HG02884 (cell line): ENCODE results near the gene CCDC69.
"Not testable (repeated sequence)": the region's sequence is repeated elsewhere in the genome, so short reads cannot be mapped to it uniquely, and the experiment has no call there.

ENCODE experiments used
- ATAC-seq: cut with Tn5 transposase; IDR thresholded peaks from one replicate; pipeline ENCODE4 v1.9.1; 2021; ENCODE audit warnings: mild to moderate bottlenecking, moderate library complexity; ENCODE audit not compliant: unreplicated experiment

Gene CCDC69

DNA sequence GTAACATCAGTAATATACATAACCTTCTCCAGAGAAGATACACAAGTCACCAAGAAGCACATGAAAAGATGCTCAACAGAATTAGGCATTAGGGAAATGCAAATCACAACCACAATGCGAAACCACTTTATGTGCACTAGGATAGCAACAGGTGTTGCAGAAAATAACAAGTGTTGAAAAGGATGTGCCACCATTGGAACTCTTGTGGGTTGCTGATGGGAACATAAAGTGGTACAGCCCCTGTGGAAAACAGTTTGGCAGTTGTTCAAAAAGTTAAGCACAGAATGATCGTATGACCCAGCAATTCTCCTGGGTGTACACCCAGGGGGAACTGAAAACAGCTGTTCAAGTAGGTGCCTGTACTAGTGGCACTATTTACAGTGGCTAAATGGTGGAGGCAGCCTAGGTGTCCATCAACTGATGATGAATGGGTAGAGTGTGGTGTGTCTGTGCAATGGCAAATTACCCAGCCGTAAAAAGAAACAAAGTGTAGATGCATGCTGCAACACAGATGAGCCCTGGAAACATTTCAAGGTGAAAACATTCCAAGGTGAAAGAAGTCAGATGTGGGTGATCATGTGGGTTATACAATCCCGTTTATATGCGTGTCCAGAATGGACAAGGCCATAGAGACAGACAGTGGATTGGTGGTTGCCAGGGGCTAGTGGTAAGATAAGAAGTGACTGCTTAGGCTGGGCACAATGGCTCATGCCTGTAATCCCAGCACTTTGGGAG lies 27.2 kb downstream of the CCDC69 start:
- ATAC-seq = peak; percentile 90

DNA sequence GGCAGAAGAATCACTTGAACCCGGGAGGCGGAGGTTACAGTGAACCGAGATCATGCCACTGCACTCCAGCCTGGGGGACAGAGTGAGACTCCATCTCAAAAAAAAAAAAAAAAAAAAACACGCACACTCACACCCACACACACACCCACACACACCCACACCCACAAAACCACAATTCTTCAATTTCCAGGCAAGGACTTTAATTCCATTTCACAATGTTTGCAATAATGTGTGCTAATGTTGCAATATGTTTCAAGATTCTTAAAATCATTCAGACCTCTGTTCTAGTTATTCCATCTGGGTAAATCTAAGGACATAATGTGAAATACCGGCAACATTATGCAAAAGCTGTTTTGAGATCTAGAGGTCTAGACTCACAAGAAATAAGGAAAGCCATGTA lies 28.3 kb downstream of the CCDC69 start:
- ATAC-seq = no peak

DNA sequence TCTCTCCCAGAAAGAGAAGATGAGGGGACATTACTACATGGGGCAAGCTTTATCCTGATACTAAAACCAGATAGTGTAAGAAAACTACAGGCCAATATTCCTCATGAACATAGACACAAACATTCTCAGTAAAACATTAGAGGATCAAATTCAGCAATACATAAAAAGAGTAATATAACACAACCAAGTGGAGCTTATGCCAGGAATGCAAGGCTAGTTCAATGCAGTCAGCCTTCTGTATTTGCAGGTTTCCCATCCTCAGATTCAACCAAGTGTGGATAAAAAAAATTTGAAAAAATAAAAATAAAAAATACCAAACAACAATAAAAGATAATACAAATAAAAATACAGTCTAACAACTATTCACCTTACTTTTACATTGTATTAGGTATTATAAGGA lies 31.3 kb downstream of the CCDC69 start:
- ATAC-seq = no peak

DNA sequence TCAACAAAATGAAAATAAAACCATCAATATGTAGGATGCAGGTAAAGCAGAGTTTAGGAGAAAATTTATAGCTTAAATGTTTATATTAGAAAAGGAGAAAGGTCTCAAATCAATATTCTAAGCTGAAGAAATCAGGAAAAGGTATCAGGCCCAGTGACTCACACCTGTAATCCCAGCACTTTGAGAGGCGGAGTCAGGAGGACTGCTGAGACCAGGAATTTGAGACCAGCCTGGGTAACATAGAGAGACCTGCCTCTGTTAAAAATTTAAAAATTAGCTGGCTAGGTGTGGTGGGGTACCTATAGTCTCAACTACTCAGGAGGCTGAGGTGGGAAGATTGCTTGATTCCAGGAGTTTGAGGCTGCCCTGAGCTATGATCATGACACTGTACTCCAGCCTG lies 32.2 kb downstream of the CCDC69 start:
- no peak for ATAC-seq

DNA sequence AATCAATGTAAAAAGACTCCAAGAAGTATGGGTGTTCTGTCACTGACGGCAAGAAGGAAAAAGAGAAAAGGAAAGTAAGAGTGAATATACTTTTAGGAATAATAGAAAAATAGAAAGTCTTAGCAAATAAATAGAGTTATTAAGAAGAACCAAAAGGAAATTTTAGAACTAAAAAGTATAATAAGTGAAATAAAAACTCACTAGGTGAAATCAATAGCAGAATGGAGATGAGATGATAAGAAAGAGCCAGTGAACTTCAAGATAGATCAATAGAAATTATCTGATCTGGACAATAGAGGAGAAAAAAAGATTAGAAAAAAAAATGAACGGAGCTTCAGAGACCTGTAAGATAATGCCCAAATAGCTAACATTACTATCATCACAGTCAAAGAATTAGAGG lies 34.7 kb downstream of the CCDC69 start:
- ATAC-seq = no peak

DNA sequence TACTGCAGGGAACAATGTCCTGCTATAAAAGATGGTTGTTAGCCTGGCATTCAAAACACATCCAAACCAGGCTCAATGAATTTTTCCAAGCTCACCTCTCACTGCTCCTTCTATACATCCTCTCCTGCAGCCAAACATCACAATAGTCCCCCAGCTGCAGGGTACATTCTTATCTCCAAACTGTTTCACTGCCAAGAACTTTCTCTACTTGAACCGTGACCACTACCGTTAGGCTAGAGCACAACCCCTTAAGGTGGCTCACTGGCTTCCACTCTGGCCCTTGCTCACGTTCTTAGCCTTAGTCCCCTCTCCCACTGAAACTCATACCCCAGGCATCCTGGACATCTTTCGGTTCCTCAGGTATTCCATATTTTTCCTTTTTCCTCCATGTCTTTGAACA lies 37.4 kb downstream of the CCDC69 start:
- no peak for ATAC-seq

DNA sequence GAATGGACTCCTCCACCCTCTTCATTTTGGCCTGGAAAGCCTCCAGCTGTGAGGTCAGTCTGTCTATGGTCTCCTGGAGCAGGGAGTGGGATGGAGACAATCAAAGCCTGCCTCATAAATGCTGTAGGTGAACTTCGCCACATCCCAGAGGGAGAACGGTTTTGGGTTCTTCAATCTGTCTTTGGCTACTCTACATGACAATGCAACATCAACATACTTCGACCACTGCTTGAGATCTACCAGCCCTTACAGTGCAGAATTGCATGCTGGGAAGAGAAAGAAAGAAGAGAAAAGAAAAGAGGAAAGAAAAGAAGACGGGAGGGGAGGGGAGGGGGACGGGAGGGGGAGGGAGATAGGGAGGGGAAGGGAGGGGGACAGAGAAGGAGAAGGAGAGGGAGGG lies 37.8 kb downstream of the CCDC69 start:
- no peak for ATAC-seq

DNA sequence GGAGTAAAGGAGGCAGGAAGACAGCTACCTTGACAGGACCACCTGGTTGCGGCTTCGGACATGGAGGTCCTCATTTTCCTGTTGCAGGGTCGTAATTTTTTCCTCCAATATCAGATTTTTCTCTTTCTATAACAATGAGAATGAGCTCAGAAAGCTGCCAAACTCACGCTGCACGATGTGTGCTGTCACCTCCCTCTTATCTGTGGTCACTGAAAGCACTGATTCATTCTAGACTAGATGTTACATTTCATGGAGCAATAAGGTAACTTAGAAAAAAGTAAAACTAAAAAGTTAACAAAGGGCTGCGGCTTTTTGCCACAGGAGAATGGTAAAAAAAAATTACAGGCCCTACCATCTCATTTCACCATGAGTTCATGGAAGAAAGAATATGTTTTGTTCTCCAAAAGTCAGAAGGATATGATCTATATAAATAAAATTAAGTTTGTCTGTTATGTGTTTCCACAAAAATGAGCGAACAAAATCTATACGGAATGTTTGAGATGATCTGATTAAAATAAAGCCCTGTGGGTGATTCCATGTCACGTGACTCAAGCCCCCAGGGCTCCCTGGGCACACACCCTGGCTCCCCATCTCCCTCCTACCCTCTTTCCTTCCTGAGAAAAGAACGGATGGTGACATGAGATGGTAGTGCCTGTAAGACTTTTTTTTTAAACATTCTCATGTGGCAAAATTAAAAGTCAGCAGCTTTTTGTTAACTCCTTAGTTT lies 39.4 kb downstream of the CCDC69 start:
- ATAC-seq = no peak

DNA sequence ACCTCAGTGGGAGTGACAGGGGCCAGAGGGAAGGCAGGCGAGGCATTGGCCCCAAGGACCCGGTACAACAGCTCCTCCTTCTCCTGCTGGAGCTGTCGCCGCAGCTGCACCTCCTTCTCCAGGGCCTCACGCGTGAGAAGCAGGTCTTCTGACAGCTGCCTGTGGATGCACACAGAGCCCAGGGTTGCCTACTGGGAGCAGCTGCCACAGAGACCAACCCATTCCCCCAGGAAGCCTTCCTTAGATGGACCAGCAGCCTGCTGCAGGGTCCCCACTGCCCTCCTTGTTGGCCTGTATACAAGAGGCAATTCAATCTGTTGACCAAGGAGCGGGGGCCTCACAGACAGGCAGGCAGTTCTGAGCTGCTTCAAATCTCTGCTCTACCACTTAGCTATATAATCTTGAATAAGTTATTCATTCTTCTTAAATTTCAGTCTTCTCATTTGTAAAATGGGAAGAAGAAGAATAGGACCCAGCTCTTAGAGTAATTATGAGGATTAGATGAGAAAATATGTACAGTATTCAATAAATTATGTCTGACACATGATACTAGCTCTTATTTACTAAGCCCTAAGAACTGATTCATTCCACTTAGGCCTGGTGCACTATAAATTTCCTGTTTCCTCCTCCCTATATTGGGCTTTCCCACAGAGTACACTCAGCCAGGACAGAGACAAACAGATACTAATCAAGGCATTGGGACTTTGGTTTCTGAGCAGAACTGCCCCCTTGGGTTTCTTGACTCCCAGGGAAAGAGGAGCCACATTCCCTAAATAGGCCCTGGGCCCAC lies 40.2 kb downstream of the CCDC69 start:
- ATAC-seq = no peak

DNA sequence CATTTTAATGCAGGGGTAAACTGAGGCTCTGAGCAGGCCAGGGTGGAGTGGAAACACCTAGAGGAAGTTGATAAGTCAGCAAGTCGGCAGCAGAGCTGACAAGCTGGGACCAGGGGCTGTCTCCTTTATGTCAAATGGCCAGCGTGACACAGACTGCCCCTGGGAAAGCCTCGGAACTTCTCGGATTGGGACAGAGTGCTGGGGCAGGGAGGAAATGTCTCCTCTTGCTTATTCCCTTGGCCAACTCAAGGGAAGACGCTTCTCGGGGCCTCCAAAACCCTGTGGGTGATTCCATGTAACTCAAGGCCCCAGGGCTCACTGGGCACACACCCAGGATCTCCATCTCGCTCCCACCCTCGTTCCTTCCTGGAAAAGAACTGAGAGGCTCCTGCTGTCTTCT lies 40.9 kb downstream of the CCDC69 start:
- ATAC-seq = no peak

DNA sequence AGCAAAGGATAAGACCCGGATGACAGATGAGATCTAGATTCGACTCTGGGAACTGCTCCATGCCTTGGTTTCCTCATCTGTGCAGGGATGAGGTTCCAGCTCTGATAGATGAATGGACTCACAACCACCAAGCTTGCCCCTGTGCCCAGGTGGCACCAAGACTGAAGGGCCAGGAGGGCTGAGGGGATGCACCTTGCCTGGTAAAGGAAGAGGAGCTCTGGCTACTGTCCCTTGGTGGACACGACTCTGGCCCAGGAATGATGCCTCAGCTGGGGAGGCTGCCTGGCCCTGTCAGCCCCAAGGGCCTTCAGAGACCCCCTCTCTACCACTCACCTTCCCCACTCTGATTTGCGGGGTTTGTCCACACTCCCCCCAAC lies 41.4 kb downstream of the CCDC69 start:
- ATAC-seq = no peak

DNA sequence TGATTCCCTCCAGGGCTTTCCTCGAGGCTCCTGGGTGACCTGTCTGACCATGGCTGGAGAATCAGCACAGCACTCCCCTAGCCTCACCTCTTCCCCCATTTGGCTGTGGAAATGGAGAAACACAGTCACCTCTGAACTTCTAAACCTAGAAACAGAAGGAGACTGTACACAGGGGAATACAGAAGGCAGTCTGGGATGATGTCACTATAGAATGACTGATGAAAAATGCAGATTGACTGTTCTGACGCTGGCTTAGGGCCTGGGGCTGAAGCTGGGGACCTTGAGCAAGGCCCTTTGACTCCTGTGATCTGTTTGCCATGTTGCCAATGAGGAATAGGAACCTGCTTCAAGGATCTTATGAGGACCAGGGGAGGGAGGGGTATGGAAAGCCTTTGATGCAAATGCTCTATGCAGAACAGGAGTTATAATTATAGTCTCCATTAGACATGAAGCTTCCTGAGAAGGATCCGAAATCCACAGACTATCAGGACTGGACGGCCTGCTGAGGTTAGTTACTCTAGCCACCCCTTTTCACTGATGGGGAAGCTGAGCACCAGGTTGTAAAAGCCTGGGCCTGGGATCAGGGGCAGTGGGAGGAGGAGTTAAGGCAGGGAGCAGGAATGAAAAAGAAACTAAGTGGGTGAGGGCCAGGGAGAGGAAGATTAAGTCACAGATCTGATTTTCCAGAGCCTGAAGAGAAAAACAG lies 41.9 kb downstream of the CCDC69 start:
- ATAC-seq = no peak

DNA sequence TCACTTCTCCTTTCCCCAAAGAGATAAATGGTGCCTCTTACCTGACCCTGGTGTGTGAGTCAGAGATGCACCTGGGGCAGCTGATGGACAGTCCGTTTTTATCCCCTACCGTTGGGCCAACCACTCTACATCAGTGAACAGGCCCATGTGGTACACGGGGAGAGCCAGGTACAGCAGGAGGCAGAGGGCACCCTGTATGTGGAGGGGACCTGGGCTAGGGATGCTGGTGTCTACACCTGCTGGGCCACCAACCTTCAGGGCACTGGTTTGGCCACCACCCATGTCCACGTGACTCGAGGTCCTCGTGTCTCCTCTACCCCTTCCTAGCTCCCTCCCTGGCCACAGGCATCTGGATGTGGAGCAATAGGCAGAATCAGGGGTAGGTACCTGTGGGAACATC lies 43.6 kb downstream of the CCDC69 start:
- ATAC-seq = no peak

DNA sequence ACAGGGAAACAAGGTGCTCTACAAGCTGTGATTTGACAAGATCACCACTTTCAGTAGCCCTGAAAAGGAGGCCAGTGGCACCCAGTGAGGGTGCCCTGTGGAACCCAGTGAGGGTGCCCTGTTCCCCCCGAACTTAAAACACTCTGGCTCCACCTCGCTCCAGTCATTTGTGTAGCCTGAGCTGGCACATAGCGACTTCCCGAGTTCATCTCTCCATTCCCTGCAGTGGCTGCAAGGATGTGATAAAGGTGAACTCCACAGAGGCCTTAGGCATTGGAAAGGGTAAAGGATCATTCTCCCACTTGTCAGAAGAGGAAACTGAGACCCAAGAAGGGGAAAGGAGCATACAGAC lies 44.4 kb downstream of the CCDC69 start:
- no peak for ATAC-seq

DNA sequence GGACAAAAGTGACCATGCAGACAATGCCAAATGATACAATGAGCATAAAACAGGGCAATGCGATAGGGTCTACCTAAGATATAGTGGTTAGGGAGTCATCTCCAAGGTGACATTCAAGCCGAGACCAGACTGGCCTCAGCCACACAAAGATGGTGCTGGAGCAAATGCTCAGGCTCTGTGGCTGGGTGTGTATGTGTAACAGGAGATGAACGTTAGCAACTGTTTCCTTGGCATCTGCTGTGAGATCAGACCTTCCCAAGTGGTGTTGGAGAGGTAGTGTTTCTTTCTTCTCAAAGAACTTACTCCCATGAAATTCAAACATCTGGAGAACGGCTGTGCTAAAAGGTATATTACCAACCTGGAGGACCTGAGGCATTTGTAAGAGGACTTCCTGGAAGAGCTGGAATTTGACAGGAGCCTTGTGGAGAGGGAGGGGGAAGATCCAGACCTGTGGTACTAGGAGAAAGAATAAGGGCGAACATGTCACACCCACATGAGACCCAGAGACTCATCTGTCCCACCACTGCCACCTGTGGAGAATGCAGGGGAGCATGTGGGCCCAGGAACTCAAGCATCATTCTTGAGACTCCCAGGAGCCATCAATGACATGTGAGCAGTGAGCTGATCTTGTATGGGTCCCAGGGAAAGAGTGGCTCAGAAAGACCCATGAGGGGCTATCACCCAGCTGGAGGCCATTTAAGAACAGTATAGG lies 45.0 kb downstream of the CCDC69 start:
- ATAC-seq = no peak

DNA sequence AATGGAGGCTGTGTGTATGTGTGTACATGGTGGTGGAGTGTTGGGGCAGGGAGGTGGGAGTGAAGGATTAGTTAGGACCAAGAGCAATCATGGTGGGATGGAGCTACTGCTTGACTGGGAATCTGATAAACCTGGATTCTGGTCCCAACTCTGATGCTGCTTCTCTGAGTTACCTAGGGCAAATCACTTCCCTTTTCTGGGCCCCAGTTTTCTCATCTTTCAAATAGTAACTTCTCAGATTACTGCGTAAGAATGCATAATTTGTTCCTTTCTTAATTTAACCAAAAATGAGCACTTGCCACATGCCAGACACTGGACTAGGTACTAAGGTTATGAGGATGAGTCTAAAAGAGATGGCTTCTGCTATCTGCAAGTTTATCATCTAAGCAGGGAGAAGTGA lies 45.5 kb downstream of the CCDC69 start:
- no peak for ATAC-seq

DNA sequence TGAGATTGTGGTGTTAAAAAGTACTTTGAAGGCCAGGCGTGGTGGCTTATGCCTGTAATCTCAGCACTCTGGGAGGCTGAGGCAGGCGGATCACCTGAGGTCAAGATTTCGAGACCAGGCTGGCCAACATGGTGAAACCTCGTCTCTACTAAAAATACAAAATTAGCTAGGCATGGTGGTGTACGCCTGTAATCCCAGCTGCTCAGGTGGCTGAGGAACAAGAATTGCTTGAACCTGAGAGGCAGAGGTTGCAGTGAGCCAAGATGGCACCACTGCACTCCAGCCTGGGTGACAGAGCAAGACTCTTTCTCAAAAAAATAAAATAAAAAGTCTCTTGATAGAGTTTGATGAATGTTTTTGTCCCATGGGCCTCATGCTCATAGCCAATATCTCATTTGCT lies 47.6 kb downstream of the CCDC69 start:
- not testable (repeated sequence) for ATAC-seq

DNA sequence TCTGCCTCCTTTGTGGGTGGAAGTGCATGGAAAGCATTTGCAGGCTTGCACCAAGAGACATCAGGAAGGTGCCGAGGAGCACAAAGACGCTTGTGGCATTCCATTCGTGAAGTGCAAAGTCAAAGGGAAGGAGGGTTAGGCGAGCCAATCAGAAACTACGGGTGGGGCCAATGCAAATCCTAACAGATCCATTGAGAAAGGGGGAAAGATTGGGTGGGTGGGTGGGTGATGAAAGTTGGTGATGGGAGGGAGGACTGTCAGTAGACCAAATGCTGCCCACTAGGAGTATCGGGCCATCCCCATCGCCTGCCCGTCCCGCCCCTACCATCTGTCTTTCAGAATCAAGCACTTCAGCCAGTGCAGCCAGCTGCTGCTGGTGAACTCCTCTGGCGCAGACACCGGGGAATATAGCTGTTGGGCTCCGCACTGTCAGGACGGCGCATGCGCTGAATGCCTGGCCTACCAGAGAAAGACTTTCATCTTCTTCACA lies 49.2 kb downstream of the CCDC69 start:
- no peak for ATAC-seq

DNA sequence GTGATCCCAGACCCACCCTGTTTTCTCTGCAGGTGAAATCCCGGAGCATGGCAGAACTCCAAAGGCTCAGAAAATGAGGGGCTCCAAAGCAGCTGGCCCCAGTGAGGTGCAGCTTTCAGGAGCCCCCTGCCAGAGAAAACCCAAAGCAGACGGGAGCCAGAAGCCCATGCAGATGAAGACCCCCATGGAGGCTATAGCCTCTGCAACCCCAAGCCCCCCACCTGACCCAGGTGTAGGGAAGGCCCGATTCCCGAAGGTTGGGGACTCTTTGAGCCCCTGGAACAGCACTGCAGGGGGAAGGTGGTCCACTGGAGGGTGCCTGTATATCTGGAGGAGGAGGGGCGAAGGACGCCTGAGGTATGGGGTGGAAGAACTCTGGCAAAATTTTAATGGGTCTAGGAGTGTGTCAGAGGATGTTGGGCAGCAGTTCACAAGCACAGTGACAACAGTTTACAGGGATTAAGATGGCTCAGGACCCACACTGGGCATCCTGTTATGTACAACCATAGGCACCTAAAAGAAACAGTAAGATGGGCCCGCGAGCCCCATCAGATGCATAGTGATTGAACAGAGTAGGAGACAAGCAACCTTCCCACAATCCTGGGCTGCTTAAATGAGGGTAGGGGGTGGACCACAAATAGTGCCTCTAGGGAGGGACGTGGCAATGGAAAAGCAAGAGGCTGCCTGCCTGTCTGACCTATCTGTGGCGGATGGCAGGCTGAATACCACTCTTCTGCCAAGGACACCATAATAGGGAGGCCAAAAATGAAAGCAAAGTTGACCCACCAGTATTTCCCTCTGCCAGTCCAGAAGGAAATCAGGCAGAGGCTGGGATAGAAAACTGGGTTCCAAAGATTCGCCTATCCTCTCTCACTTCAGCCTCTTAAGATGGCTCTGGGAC lies 49.9 kb downstream of the CCDC69 start:
- no peak for ATAC-seq

DNA sequence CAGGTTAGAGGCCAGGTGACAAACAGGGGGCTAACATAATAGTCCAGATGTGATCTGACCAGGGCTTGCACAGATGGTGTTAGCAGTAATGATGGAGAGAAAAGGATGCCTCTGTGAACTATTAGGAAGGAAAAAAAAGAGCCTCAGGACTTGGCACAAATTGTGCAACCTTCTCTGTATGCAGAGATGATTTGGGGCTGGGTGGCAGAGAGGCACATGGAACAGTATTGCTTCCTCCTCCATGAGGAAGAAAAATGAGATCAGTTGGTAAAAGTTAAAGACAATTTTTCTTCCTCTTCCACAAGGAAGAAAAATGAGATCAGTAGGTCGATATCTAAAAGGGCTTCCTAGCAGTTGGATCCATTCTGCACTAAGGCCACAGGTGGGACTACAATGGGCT lies 52.4 kb downstream of the CCDC69 start:
- ATAC-seq = no peak
